ENCODE data around the gene HOXB7.

The HOXB7 gene

GRCh38 chr17:48564188-48565021 is 46.4 kb downstream of the HOXB7 start:
- no peak for FAIRE-seq

GRCh38 chr17:48563867-48564187 is 47.0 kb downstream of the HOXB7 start:
- no peak for FAIRE-seq

GRCh38 chr17:48563385-48563838 is 47.4 kb downstream of the HOXB7 start:
- FAIRE-seq = no peak

- no peak for FAIRE-seq
Observed at GRCh38 chr17:48562934-48563333, 47.9 kb downstream of the HOXB7 start.

- no peak for FAIRE-seq
Observed at GRCh38 chr17:48561884-48562810, 48.7 kb downstream of the HOXB7 start.

- FAIRE-seq = no peak
Observed at GRCh38 chr17:48559840-48560817, 50.7 kb downstream of the HOXB7 start.

GRCh38 chr17:48559122-48559839 is 51.5 kb downstream of the HOXB7 start:
- no peak for FAIRE-seq

GRCh38 chr17:48558831-48559121 is 52.0 kb downstream of the HOXB7 start:
- no peak for FAIRE-seq

GRCh38 chr17:48558057-48558830 is 52.6 kb downstream of the HOXB7 start:
- FAIRE-seq = no peak

Measured in TTC549 (cell line).